GM15510 (cell line): Measurements from ENCODE around the gene CLIC5.

Experiments
- POLR2A ChIP-seq: IDR thresholded peaks from 3 replicates; pipeline ENCODE4 v1.6.1; 2011; ENCODE audit warnings: borderline replicate concordance; ENCODE audit not compliant: insufficient read length; ENCODE audit errors: extremely low read depth

Gene CLIC5

DNA sequence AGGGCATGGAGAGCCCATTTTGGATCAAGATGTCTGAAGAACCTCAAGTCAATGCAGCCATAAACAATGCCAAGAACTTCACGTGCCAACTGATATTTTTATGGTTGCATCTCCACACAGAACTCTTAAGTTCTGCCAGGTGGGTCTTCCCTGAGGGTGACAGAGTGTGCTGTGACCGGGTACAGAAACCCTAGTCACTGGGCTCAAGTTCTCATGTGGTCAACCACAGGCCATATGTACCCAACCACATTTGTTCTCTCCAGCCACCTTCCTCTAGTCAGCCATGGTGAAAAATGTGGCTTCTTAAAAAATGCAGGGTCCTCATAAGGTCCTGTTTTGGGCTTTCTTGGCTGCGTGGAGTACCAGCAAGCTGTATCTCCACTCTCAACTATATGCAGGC lies 48.9 kb downstream of the CLIC5 start:
- TF ChIP-seq POLR2A, result no peak

DNA sequence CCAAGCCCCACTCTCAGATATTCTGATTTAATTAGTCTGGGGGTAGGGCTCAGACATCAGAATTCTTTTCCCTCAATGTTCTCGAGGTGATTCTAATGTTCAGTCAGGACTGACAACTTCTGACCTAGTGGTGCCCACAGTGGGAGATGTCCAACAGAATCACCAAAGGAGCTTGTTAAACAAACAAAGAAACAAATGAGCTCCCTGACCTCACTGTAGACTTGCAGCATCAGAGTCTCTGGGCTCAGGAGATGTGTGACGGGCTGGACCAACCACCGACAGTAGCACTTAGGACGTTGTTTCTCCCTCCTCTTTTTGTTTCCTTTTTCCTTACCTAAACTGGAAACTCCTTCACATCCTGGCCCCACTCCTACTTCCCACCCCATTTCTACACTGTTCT lies 49.3 kb downstream of the CLIC5 start:
- TF ChIP-seq POLR2A, result no peak

DNA sequence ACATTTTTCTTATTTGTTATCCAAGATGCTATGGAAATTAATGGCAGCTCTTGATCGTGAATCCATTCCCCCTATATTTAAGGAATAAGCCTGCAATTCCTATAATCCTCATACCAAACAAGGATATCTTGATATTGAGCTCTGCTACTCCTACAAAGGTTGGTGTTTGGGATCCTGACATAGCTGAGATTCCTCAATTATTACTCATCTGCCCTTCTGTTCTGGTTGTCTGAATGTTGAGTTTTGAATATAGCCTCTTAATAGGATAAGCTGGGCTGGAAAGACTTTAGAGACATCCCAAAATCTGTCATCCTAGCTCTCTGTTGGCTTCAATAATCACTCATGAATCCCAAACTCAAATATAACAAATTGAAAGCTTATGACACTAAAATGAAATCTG lies 49.9 kb downstream of the CLIC5 start:
- no peak for TF ChIP-seq POLR2A

DNA sequence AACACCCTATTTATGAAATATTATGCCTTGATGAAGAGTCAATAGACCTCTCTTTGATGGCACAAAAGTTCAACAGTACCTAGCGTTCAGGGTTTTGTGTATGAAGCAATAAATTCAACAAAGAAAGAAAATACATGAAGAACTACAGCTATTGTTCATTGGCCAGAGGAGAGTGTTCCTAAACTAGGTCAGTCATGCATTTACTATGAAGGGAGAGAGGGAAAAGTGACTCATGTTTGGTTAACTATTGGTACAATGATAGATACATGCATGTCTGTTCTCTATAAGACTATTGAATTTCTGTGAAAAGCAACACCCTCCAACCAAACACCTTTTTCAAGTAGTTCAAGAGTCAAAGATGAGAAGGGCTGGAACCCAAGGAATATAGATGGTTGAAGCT lies 50.7 kb downstream of the CLIC5 start:
- TF ChIP-seq POLR2A, result no peak

DNA sequence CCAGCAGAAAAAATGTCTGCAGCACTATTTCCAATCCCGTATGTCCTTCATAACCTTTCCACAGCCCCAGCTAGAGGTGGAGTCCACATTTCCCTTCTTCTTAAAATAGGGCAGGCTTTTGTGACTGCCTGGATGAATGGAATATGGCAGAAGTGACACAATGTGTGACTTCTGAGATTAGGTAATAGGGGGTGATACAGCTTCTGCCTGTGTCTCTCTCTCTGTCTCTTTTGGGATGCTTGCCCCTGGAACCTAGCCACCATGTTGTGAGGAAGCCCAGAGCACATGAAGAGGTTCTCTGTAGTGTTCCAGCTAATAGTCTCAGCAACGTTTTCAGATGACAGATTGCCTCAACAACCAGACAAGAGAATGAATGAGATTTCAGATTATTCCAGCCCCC lies 51.4 kb downstream of the CLIC5 start:
- no peak for TF ChIP-seq POLR2A

DNA sequence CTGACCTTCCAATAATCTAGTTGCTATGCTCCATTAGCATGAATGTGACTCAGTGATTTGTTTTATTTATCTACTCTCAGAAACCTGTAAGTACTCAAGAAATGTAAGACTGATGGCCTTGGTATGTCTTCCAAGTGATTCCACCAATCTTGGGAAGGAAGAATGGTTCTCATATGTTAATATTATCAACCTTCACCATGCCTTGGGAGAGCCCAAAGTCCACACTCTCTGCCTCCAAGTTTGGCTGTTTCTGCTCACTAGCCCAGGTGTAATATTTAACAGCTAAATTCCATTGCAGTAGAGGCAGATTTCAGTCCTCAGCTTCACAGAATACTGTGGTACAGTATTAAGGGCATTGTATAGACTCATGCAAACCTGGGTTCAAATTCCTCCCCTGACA lies 51.8 kb downstream of the CLIC5 start:
- no peak for TF ChIP-seq POLR2A

DNA sequence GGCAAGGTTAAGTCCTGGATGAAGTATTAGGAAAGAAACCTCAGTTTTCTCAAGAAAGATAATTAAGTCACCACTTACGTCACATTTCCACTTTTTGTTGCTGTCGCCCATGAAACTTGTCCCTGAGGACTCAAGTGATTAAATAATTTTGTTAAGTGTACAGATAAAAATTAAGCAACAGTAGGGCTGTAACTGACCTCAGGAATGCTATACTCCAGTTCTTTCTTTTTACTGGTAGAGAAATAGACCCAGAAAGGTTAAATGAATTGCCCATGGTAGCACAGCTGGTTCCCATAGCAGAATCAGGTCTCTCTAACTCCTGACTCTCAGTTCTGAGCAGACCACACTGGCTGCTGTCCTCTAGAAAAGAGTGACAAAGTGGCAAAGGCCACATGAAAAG lies 54.5 kb downstream of the CLIC5 start:
- TF ChIP-seq POLR2A, result no peak

DNA sequence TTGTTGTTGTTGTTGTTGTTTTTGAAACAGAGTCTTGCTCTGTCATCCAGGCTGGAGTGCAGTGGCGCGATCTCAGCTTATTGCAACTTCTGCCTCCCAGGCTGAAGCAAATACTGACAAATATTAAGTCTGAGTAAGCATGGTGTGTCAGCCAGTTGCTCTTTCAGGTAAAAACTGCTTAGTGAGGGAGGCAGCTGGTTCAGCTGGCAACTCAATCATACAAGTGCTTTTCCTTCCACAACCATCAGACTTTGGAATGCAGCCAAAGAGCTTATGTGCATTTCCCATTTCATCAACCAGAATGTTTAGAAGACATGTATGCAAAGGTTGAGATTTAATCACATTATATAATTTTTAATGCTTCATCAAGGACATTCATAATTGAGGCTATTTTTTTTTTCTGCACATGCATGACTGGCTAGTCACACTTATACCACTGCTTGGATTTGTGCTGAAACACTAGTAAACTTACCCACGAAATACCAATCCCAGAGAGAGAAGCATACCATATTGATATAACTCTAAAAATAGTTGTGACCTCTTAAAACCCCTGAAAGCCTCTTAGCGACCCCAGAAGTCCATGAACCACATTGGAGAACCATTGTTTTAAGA lies 56.0 kb downstream of the CLIC5 start:
- TF ChIP-seq POLR2A, result no peak

DNA sequence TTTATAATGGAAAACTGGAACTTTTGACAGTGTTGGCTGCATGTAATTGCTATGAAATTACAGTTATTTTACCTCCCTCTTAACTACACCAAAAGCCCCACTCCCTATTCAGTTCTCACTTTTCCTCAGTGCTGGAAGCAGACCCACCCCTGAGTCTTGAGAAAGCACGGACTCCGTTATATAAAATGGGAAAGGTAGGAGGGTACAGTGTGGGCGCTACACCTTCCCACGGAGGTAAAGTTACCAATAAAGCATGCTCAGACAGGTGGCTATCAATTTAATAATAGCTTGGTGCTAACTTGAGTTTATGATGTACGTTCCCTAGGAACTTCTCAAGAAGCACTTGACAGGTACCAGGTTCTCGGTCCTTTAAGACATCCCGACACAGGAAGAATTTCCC lies 59.0 kb downstream of the CLIC5 start:
- TF ChIP-seq POLR2A, result no peak

DNA sequence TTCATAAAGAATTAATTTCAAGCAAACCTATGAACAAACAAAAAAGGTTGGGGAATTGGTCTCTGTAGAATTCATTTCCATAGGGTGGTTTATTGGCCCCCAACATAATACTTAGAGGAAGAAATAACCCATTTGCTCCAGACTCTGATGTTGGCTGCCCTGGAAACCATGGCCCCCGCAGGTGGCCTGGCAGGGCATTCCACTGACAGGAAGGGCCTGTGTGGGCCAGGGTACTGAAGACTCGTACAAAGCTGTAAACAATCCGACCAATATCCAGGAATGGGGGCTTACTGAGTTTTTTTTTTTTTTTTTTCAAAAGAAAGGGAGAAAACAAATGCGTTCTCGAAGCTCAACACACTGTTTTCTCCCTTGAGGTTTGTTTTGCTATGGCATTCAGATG lies 59.5 kb downstream of the CLIC5 start:
- no peak for TF ChIP-seq POLR2A

DNA sequence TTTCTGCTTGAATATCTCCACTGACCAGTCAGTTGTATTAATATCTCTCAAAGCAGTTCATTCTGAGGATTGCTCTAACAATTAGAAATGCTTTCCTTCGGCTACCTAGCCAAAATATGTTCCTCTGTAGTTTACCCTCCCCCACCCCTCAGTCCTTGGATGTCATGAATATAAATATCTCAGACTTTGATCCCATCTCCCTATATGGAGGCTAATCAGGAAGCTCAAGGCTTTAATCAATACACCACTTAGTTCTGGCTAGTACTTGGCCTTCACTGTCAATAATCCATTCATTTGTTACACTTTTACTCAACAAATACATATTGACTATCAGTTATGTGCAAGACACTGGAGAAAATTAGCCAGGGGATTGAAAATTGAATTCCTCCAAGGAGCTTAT lies 60.1 kb downstream of the CLIC5 start:
- TF ChIP-seq POLR2A, result no peak

DNA sequence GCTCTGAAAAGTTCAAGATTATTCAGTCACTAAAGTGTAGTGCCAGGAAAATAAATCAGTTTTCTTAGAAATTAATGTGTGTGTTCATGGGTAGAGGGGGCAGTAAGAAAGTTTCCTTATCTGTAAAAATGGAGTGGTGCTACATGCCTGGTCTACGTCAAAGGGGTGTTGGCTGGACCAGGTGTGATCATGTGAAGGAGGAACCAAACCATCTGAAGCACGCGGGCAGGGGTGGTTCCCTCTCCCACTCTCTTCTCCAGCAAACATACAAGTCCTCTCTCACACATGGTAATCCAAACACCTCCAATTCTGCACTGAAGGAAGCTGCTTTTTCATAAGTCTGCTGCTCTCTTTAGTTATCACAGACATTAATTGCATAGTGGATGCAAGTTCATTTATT lies 63.1 kb downstream of the CLIC5 start:
- TF ChIP-seq POLR2A, result no peak

DNA sequence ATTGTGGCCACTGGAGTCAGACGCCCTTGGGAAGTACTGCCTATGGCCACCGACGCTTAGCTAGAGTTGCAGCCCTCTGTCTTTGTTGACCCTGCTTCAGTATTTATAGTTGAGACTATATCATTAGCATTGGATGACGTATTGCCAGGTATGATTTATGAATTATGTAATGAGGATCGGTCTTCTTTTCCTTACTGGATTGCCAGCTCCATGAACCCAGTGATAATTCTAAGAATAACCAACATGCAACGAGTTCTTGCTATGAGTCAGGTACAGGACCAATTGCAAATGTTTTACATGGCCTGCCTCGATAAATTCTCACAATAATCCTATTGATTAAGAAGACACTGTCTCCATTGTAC lies 63.5 kb downstream of the CLIC5 start:
- no peak for TF ChIP-seq POLR2A

DNA sequence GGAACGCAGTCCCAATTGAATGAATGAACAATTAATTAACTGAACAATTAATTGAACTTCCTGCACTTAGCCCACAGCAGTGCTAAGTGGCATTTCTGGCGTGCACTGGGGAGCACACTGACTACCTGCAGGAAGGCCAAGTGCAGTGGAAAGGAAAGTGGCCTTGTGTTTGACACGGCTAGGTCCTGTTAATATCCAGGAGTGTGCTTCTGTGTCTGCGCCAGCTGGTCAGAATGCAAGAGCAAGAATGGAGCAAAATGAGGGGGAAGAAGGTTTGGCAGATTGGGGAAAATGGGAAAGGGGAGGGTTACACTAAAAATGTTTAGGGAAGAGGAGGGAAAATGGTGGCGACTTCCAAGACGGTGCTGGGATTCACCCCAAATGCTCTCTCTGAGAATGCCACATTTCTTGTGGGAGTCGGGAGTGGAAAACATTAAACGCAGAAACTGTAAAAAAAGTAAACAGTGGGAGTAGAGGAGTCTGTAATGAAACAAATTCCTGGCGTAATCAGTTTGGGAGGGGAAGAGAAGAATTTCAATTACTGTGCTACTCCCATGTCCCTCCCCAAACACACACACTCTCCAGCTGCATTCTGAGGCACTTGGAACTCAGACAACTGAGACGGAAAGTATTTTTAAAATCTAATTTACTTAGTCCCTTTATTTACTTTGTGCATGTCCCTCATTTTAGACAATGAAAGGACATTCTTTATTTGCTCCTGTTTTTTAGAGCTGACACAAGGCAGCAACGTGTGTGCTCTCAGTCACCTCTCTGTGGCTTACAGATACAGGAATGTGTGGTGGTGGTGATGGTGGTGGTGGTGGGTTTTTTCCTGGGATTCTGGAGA lies 64.1 kb downstream of the CLIC5 start:
- TF ChIP-seq POLR2A, result no peak

DNA sequence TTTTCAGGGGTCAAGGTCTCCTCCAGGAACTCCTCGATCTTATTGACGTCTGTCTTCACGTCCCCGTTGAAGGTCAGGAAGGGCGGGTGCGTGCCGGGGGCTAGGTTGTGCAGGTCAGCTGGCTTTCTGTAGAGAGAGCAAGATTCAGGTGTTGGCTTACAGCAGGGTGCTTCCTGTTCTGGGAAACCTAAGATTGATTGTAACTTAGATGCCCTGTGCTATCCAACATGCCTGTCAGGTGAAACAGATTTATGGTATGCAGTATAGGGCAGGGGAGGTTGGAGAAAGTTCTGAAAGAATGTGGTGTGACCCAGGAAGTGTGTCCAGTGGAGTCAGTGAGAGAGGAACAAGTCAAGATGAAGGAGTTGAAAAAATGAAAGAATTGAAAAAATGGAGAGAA lies 66.4 kb downstream of the CLIC5 start:
- no peak for TF ChIP-seq POLR2A

DNA sequence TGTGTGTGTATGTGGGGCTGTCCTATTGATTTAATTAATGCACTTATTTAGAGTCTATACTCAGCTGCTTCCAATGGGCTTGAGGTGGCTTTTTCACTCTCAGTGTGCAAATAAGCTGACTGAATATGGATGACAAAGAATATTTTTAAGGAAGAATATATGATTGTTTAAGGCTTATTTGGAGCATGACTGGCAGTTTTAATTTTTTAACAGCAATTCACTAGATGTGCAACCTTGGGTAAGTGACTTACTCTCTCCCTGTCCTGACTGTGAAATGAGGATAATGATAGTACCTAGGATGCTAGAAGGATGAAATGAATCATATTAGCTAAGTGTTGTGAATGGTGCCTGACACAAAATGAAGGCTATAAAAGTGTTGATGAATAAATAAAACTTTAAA lies 67.9 kb downstream of the CLIC5 start:
- no peak for TF ChIP-seq POLR2A
